GM21423 (cell line): Measurements from ENCODE around the gene TRIM42.

Source experiments
- ATAC-seq: cut with Tn5 transposase; IDR thresholded peaks from one replicate; pipeline ENCODE4 v1.9.1; 2021; ENCODE audit warnings: mild to moderate bottlenecking, moderate library complexity; ENCODE audit not compliant: unreplicated experiment

Gene TRIM42

DNA sequence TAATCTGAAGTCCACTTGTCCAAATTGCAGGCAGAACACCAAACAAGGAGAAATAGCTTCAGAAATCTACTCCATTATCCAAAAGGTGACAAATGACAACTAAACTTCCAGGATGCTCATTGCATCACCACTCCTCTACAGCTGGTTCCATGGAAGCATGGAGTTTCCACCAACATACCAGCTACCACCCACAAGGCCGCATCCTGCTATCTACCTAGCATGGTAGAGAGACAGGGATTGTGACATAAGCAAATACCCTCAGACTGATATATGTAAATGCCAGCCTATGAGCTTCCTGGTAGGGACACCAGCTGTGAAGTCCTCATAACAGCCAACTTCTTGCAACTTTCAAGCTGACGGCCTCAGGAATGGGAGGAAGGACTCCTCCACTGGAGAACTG lies at the start of gene TRIM42:
TSS of gene TRIM42 (plus strand) at position 301 of the 400 bp plus-strand sequence. CDS start 166 bp downstream, outside the sequence.
- no peak for ATAC-seq

DNA sequence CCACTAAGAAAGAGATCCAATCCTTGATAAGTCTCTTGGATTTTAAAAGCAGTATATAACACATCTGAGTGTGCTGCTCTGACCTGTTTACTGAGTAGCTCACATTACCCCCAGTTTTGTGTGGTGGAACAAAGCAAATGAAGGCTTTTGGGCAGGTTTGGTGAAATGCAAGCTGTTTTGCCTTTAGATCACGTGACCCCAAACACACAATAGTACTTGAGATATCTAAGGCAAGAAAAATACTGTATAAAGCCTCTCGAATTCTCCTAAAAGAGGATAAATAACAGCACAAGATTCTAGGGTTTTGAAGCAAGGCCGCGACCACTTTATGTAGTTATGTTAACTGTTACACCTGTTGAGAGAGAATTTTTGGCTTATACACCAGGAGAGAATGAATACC lies 49.3 kb upstream of the TRIM42 start:
- ATAC-seq: no peak

GRCh38 chr3:140629357-140630137 lies 48.3 kb upstream of the TRIM42 start:
- ATAC-seq: no peak

- no peak for ATAC-seq
These were observed 47.5 kb upstream of the TRIM42 start for GRCh38 chr3:140630366-140630765.

DNA sequence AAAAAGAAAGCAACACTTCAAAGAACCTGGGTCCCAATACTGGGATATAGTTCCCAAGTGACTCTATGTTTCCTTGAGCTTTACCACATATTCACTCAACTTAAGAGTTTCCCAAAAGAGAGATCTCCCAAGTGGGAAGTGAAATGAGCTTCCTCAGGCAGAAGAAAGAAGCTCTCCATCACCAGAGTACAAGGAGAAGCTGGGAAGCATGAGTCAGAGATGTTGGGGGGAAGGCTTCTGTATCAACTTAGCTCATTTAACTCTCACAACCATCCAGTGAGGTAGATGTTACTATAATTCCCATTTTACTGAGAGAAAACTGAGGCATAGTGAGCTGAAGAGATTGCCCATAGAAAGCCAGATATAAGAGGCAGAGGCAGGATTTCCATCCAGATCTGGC lies 47.0 kb upstream of the TRIM42 start:
- no peak for ATAC-seq

DNA sequence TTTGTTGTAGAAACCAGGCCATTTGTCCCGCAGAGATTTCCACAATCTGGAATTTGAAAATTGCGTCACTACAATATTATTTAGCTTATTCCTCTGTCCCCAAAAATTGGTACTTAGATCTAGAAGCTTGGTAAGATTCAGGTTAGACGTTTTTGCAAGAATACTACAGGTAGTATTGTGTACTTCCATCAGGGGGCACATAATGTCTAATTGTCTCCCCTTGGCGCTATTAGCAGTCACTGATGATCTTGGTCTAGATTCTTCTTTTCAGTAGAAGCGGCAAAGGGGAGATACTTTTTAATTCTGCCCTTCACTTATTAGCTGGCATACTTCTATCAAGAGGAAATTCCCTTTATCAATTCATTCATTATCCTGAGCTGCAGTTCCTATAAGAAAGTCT lies 42.6 kb upstream of the TRIM42 start:
- ATAC-seq: no peak

DNA sequence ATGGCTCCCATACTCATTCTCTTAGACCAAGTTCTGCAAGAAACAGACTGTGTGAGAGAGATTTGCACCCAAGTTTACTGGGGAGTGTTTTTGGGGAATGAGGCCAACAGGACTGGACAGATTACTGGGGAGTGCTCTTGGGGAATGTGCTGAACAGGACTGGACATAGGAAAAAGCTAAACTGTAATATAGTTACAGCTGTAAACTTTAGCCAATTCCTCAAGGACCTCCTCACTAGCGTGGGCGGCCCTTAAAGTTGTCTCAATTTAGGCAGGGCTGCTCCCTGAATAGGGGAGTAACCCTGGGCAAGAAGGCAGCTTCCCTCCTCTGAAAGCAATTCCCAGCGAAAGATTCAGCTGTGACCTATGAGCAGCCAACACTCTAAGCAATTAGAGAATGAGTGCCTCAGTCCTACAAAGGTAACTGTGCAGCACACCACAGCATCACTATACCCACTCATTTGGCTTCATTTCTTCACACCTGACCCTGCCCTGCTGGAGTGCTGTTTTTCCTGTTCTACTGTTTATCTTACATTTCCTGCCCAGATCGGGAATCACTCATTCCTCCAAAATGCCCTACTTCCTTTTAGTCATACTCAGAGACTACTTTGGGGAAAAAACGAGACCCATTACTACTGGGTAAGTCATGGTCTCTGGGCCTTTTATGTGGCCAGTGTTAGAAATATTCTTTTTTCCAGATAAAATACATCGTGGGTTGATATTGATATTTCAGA lies 41.3 kb upstream of the TRIM42 start:
- ATAC-seq: no peak

DNA sequence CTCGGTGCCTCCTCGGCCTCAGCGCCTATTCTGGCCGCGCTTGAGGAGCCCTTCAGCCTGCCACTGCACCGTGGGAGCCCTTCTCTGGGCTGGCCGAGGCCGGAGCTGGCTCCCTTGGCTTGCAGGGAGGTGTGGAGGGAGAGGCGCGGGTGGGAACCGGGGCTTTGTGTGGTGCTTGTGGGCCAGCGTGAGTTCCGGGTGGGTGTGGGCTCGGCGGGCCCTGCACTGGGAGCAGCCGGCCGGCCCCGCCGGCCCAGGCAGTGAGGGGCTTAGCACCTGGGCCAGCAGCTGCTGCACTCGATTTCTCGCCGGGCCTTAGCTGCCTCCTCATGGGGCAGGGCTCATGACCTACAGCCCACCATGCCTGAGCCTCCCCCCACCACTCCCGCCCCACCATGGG lies 26.6 kb upstream of the TRIM42 start:
- no peak for ATAC-seq

- peak; percentile 90 for ATAC-seq
These were observed 22.2 kb upstream of the TRIM42 start for GRCh38 chr3:140655678-140656077.

- no peak for ATAC-seq
These were observed 13.8 kb upstream of the TRIM42 start for GRCh38 chr3:140664111-140664510.

DNA sequence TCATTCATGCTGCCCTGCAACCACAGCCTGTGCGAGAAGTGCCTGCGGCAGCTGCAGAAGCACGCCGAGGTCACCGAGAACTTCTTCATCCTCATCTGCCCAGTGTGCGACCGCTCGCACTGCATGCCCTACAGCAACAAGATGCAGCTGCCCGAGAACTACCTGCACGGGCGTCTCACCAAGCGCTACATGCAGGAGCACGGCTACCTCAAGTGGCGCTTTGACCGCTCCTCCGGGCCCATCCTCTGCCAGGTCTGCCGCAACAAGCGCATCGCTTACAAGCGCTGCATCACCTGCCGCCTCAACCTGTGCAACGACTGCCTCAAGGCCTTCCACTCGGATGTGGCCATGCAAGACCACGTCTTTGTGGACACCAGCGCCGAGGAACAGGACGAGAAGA lies 4.7 kb downstream of the TRIM42 start:
- ATAC-seq: no peak

- no peak for ATAC-seq
These were observed 8.3 kb downstream of the TRIM42 start for GRCh38 chr3:140686128-140686527.

- no peak for ATAC-seq
These were observed 9.1 kb downstream of the TRIM42 start for GRCh38 chr3:140686948-140687347.

DNA sequence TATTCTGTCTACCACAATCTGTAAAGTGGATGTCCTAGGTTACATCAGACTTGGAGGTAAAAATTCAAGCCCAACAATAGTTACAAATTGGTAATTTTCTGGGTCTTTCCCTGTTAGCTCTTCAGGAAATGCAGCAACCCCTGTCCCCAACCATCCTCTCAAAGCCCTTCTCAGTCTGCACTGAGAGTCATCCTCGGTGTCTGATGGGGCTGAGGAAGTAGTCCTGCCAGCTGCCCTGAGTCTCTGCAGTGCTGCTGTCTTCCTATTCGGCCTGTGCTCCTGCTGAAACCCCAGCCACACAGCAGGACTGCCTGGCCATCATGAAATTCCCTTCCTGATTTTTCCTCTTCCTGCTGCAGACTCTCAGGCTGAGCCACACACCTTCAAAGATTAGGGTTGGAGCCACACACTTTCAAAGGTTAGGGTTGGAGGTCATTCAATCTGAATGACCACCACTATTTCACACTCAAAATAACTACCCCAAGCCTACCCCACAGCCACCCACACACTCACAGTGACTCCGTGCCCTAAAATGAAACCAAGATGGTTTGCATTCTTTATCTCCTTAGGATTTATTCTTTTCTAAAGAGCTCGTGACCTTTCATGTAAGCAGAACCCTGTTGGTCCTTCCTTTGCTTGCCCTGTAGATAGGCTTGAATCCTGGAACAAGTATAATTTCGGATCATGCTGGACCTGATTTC lies 17.6 kb downstream of the TRIM42 start:
- ATAC-seq: peak; percentile 70

DNA sequence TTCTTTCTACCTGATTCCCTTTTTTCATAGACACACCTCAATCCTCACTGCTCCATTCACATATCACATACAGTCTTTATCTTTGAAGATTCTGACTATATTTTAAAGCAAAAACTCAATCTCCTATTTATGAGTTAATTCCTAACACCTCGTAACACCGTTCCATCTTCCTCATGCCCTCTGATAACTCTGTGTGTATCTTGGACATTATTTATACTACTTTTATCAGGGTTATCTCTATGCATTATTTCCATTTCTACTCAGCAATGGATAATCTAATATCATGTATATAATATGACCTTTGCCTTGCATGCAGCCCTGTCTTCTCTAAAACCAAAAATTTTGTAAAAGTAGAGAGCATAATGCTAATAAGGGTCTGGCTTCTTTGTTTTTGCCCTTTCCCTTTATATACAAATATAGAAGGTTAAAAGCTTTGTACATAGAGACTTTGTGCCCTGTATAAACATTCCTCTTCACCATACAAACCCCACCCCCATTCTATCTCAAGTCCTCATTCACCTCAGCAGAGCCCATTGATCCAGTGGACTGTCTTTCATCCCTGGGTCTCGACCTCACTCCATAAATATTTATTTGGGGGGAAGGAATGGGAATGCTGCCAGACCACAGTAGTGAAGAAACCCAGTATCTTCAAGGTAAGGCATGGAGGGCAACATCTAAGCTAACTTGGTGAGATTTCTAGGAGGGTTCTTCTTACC lies 21.8 kb downstream of the TRIM42 start:
- no peak for ATAC-seq

DNA sequence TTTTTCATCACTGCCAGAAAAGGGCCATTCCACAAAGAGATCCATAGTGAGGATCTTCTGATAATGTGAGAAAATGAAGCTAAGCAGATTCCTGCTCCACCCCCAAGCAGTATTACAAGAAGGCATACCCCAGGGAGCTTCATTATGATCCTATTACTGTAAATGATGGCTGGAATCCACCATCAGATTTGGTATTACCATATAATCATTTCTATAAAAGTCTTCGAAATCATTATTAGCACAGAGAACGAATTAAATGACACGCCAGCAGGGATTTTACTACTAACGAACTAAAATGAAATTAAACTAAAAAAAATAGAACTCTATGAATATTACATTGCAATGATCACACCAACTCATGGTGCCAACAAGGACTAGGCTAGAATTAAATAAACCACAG lies 24.4 kb downstream of the TRIM42 start:
- no peak for ATAC-seq

GRCh38 chr3:140703496-140703895 lies 25.6 kb downstream of the TRIM42 start:
- no peak for ATAC-seq

DNA sequence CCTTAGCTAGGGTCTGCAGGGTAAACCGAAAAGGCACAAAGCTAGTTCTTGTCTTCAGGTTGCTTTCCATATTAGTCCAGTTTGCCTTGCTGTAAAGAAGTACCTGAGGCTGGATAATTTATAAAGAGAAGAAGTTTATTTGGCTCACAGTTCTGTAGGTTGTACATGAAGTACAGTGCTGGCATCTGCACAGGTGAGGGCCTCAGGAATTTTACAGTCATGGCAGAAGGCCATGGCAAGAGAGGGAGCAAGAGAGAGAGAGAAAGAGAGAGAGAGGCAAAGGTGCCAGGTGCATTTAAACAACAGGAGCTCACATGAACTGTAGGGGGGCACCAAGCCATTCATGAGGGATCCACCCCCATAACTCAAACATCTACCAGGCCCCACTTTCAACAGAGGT lies 26.9 kb downstream of the TRIM42 start:
- ATAC-seq: no peak

GRCh38 chr3:140705954-140706353 lies 28.1 kb downstream of the TRIM42 start:
- no peak for ATAC-seq

DNA sequence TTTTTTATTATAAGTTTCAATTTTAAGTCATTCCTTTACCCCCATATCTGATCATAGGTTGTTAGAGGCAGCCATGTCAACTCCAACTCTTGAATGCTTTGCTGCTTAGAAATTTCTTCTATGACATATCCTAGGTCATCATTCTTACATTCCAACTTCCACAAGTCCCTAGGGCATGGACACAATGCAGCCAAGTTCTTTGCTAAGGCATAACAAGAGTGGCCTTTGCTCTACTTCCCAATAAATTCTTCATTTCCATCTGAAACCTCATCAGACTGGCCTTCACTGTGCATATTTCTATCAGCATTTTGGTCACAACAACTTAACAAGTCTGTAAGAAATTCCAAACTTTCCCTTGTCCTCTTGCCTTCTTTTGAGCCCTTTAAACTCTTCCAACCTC lies 28.5 kb downstream of the TRIM42 start:
- no peak for ATAC-seq

GRCh38 chr3:140708815-140709214 lies 31.0 kb downstream of the TRIM42 start:
- no peak for ATAC-seq
